Adrenal gland (tissue), 5 donors: ENCODE measurements around the gene PAM16.

Experiments used
- POLR2A ChIP-seq, 2 donors: fragments of 450-650 bp; IDR thresholded peaks; one replicate each; pipeline ENCODE4 v1.6.1; 2017; ENCODE audit warnings: antibody characterized with exemption in 2 of 2, mild to moderate bottlenecking in 2 of 2, moderate library complexity in 1 of 2
- TF ChIP-seq, protein P1 (sequence below), 6 experiments: fragments of 450-650 bp in 4 of 6; fragments of 200-600 bp in 2 of 6; sonication (generic) in 1 of 6; IDR thresholded peaks; 1 replicate in 5 of 6; 2 replicates in 1 of 6; pipeline versions ENCODE4 v1.5.1 to v1.8.0; 2016 to 2021; ENCODE audit warnings: antibody characterized with exemption in 6 of 6, mild to moderate bottlenecking in 2 of 6, moderate library complexity in 1 of 6
- donor health status: DM: no; HTN: no; CAD: no.

DNA sequence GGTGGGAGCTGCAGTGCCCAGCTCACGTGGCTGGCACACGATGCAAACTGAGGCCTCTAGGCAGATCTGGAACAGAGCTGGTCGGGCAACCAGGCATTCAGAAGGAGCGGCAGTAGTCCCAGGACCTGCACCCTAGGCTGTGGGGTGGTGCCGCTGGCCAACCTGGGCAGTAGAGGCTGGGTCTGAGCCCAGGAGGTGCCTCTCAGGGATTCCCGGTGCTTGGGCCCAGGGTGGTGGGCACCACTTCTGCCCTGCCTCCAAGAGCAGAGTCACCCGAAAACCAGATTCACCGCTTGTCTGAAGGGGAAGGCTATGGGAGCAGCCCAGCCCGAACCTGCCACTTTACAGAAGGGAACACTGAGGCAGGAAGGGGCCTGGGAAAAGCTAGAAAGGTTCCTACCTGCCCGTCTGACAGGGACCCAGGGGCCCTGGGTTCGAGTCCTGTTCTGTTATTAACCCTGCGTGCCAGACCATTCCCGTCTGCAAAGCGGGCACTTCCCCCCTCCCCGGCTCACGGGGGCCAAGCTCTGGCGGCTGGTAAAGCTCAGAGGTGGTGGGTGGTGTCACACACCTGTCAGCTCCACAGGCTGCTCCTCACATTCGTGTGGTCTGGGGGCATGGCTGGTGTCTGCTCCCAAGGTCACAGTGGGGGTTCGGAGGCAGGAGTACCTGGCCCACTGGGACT, 18.4 kb downstream of the PAM16 start:
- TF ChIP-seq, protein P1, sequence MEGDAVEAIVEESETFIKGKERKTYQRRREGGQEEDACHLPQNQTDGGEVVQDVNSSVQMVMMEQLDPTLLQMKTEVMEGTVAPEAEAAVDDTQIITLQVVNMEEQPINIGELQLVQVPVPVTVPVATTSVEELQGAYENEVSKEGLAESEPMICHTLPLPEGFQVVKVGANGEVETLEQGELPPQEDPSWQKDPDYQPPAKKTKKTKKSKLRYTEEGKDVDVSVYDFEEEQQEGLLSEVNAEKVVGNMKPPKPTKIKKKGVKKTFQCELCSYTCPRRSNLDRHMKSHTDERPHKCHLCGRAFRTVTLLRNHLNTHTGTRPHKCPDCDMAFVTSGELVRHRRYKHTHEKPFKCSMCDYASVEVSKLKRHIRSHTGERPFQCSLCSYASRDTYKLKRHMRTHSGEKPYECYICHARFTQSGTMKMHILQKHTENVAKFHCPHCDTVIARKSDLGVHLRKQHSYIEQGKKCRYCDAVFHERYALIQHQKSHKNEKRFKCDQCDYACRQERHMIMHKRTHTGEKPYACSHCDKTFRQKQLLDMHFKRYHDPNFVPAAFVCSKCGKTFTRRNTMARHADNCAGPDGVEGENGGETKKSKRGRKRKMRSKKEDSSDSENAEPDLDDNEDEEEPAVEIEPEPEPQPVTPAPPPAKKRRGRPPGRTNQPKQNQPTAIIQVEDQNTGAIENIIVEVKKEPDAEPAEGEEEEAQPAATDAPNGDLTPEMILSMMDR (IDR thresholded peaks at IDR 0.05), result no peak
- TF ChIP-seq POLR2A (IDR thresholded peaks at IDR 0.05), result no peak
